ENCODE data around the gene STAB1. TPM values are rescaled to one million over a fixed set of nuclear protein-coding genes. Genes with fewer than 3 reads are reported as not detected.

STAB1 gene
- total and polyA plus RNA-seq, 2 donors (not counting 1 experiment from before 2014, with no cell fraction given) = under 0.01 to 0.09 TPM

DNA sequence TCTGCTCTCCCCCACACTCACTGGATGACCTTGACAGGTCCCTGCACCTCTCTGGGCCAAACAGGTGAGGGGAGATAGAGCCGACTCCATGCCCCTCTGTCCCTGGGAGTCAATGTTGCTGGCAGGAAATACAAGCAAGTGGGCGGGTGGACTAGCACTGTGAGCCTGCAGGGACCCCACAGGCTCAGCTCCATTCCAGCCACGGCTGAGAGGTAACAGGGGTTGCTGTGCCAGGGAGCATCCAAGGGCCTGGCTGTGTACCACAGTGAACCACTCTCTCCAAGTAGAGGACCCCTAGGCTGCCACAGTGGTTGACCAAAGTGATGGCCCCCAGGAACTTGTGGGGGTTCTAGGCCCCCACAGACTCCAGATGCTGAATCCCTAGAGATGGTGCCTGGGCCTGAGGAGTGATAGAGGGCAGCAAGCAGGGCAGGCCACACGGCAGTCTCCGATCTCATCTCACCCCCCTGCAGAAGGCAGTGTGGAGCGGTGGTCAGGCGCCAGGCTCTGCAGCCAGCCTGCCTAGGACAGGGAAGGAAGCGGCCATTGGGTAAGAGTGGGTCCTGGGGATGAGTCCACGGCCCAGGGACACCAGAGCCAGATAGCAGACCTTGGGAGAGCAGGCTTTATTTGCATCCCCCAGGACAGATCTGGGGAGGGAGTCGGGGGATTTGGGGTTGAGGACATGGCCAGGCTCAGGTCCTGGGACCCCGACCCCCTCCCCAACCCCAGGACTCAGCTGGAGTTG, 44.5 kb upstream of the STAB1 start:
- H3K4me1 ChIP-seq (ENCODE audit: control insufficient read depth, extremely low read depth, insufficient read depth, low read length) = peaks cover 4% of the 10 kb centered on the region
- H3K9ac ChIP-seq (ENCODE audit: insufficient read depth, low read length) = no peak overlapping the region
- H3K9me3 ChIP-seq (ENCODE audit: control insufficient read depth, insufficient read depth, low read depth, low read length) = no peaks in the 10 kb centered on the region
- peaks cover 5% of the 10 kb centered on the region for H3K79me2 ChIP-seq (ENCODE audit: control insufficient read depth, insufficient read depth, low read length)
- H3K4me3 ChIP-seq (replicated peaks in 1 of 4; ENCODE audit: control extremely low read depth in 1 of 4, insufficient read depth in 1 of 4, low read depth in 3 of 4, low read length in 4 of 4) = no peak overlapping the region
- H3K27ac ChIP-seq (ENCODE audit: insufficient read depth, low read length) = no peak overlapping the region
- no peaks in the 10 kb centered on the region for H4K20me1 ChIP-seq (ENCODE audit: control insufficient read depth, extremely low read depth, insufficient read depth, low read length)
- no peak overlapping the region for H2AFZ ChIP-seq (ENCODE audit: low read length)
- no peak for TF ChIP-seq EZH2 (IDR thresholded peaks at IDR 0.05; ENCODE audit: low read length, missing control alignments)
- TF ChIP-seq, protein P1, sequence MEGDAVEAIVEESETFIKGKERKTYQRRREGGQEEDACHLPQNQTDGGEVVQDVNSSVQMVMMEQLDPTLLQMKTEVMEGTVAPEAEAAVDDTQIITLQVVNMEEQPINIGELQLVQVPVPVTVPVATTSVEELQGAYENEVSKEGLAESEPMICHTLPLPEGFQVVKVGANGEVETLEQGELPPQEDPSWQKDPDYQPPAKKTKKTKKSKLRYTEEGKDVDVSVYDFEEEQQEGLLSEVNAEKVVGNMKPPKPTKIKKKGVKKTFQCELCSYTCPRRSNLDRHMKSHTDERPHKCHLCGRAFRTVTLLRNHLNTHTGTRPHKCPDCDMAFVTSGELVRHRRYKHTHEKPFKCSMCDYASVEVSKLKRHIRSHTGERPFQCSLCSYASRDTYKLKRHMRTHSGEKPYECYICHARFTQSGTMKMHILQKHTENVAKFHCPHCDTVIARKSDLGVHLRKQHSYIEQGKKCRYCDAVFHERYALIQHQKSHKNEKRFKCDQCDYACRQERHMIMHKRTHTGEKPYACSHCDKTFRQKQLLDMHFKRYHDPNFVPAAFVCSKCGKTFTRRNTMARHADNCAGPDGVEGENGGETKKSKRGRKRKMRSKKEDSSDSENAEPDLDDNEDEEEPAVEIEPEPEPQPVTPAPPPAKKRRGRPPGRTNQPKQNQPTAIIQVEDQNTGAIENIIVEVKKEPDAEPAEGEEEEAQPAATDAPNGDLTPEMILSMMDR (conservative IDR thresholded peaks at IDR 0.05 in 1 of 2, IDR thresholded peaks at IDR 0.05 in 1 of 2; ENCODE audit: low read depth in 1 of 2, low read length in 2 of 2) = no peak
- no peak overlapping the region for H3K4me2 ChIP-seq (ENCODE audit: extremely low read depth, insufficient read depth, low read length)
- no peaks in the 10 kb centered on the region for H3K36me3 ChIP-seq (ENCODE audit: control insufficient read depth, insufficient read depth, low read length)
- DNase-seq (ENCODE audit: low read depth in 2 of 2) = no peak
- no peaks in the 10 kb centered on the region for H3K27me3 ChIP-seq (ENCODE audit: control insufficient read depth, insufficient read depth, low read length)

DNA sequence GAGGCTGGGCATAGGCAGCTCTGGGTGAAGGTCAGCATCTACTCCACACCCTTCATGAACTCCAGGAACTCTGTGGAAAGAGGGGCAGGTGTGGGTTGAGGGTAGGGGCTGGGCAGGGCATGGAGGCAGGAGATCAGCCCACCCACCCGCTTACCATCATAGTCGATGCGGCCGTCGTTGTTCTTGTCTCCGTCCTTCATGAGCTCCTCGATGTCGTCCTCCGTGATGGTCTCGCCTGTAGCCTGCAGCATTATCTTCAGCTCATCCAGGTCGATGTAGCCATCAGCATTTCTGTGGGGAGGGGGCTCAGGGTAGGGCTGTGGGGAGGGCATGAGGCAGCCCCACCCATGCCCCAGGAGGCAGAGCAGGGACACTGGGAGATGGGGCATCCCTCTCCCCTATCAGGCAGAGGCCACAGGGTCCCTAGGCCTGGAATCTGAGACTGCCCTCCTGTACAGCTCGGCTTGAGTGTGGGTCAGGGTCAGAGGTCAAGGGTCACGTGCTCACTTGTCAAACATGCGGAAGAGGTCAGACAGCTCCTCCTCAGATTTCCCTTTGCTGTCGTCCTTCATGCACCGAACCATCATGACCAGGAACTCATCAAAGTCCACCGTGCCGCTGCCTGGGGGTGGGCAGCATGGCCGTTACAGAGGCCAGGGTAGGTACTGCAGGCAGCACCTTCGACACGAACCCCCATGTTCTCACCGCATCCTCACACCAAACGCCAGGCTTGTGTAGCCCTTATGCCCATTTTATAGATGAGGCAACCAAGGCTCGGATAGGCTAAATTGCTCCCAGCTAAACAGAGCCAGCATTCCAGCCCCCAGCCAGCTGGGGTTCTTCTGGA, 43.7 kb upstream of the STAB1 start:
- Histone ChIP-seq H3K9ac (ENCODE audit: insufficient read depth, low read length) (no peak overlapping the region), H4K20me1 (ENCODE audit: control insufficient read depth, extremely low read depth, insufficient read depth, low read length) (no peaks in the 10 kb centered on the region), H2AFZ (ENCODE audit: low read length) (no peak overlapping the region), H3K36me3 (ENCODE audit: control insufficient read depth, insufficient read depth, low read length) (no peaks in the 10 kb centered on the region), H3K27me3 (ENCODE audit: control insufficient read depth, insufficient read depth, low read length) (no peaks in the 10 kb centered on the region), H3K79me2 (ENCODE audit: control insufficient read depth, insufficient read depth, low read length) (peaks cover 12% of the 10 kb centered on the region), H3K4me2 (ENCODE audit: extremely low read depth, insufficient read depth, low read length) (no peak overlapping the region), H3K4me3 (replicated peaks in 1 of 4; ENCODE audit: control extremely low read depth in 1 of 4, insufficient read depth in 1 of 4, low read depth in 3 of 4, low read length in 4 of 4) (no peak overlapping the region), H3K9me3 (ENCODE audit: control insufficient read depth, insufficient read depth, low read depth, low read length) (no peaks in the 10 kb centered on the region), H3K4me1 (ENCODE audit: control insufficient read depth, extremely low read depth, insufficient read depth, low read length) (peaks cover 4% of the 10 kb centered on the region), H3K27ac (ENCODE audit: insufficient read depth, low read length) (no peak overlapping the region)
- no peak for DNase-seq (ENCODE audit: low read depth in 2 of 2)
- no peak for TF ChIP-seq EZH2 (IDR thresholded peaks at IDR 0.05; ENCODE audit: low read length, missing control alignments)
- TF ChIP-seq, protein P1 (conservative IDR thresholded peaks at IDR 0.05 in 1 of 2, IDR thresholded peaks at IDR 0.05 in 1 of 2; ENCODE audit: low read depth in 1 of 2, low read length in 2 of 2) = peak in 1 of 2 donors; percentile 6

DNA sequence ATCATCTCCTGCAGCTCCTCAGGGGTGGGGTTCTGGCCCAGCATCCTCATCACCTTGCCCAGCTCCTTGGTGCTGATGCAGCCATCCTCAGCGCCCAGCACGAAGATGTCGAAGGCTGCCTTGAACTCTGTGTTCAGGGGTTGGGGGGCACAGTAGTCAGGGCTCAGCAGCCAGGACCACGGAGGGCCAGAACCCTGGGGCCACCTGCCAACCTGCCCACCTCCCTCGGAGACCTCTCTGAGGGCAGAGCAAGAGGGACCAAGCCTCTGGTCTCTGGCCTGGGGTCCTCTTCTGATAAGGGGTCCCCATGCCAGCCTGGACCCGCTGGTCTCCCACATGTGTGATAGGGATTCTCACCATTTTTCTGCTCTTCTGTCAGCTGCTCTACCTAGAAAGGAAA, 43.0 kb upstream of the STAB1 start:
- no peaks in the 10 kb centered on the region for H4K20me1 ChIP-seq (ENCODE audit: control insufficient read depth, extremely low read depth, insufficient read depth, low read length)
- no peak overlapping the region for H3K4me3 ChIP-seq (replicated peaks in 1 of 4; ENCODE audit: control extremely low read depth in 1 of 4, insufficient read depth in 1 of 4, low read depth in 3 of 4, low read length in 4 of 4)
- peaks cover 18% of the 10 kb centered on the region for H3K79me2 ChIP-seq (ENCODE audit: control insufficient read depth, insufficient read depth, low read length)
- DNase-seq (ENCODE audit: low read depth in 2 of 2) = no peak
- H3K4me1 ChIP-seq (ENCODE audit: control insufficient read depth, extremely low read depth, insufficient read depth, low read length) = peaks cover 7% of the 10 kb centered on the region
- no peak for TF ChIP-seq EZH2 (IDR thresholded peaks at IDR 0.05; ENCODE audit: low read length, missing control alignments)
- TF ChIP-seq, protein P1 (conservative IDR thresholded peaks at IDR 0.05 in 1 of 2, IDR thresholded peaks at IDR 0.05 in 1 of 2; ENCODE audit: low read depth in 1 of 2, low read length in 2 of 2) = no peak
- no peak overlapping the region for H3K27ac ChIP-seq (ENCODE audit: insufficient read depth, low read length)
- H3K36me3 ChIP-seq (ENCODE audit: control insufficient read depth, insufficient read depth, low read length) = no peaks in the 10 kb centered on the region
- no peaks in the 10 kb centered on the region for H3K27me3 ChIP-seq (ENCODE audit: control insufficient read depth, insufficient read depth, low read length)
- no peak overlapping the region for H3K9ac ChIP-seq (ENCODE audit: insufficient read depth, low read length)
- H3K4me2 ChIP-seq (ENCODE audit: extremely low read depth, insufficient read depth, low read length) = no peak overlapping the region
- H2AFZ ChIP-seq (ENCODE audit: low read length) = no peak overlapping the region
- no peaks in the 10 kb centered on the region for H3K9me3 ChIP-seq (ENCODE audit: control insufficient read depth, insufficient read depth, low read depth, low read length)
